HEK293 (cell line): Measurements from ENCODE around the gene AGFG1.

Experiments used
- YY1 ChIP-seq: fragments of 450-650 bp; formaldehyde crosslinking; IDR thresholded peaks from 2 replicates; pipeline ENCODE4 v1.5.1; 2018; ENCODE audit warnings: missing biosample characterization, missing genetic modification characterization
- ZNF138 ChIP-seq: fragments of 450-650 bp; formaldehyde crosslinking; IDR thresholded peaks from 2 replicates; pipeline ENCODE4 v1.5.1; 2016; ENCODE audit warnings: missing biosample characterization, missing genetic modification characterization, borderline replicate concordance
- ZNF571 ChIP-seq: fragments of 450-650 bp; formaldehyde crosslinking; IDR thresholded peaks from 2 replicates; pipeline ENCODE4 v1.5.0; 2017; ENCODE audit warnings: missing biosample characterization, missing genetic modification characterization
- TF ChIP-seq, protein P1 (sequence below): fragments of 450-650 bp; formaldehyde crosslinking; IDR thresholded peaks from 2 replicates; pipeline ENCODE4 v1.5.1; 2016; ENCODE audit warnings: missing biosample characterization, missing genetic modification characterization

DNA sequence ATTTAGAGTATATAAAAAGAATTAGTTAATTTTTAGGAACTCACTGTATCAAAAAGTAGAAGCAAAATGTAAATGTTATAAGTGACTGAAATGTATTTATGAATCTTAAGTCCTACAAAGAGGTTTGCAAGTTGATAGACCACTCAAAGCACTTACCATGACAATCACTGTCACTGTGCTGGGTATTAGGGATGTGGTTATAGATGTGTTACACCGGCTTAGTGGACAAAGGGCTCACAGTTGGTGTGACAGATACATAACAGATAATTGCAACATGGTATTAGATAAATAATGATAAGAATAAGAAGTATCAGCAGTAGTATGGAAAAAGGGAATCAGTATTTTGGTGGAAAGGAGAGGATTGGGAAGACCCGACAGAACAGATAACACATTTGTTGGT lies 21.6 kb downstream of the AGFG1 start:
- TF ChIP-seq ZNF138 (tag by site-specific recombination), result no peak
- TF ChIP-seq, protein P1, sequence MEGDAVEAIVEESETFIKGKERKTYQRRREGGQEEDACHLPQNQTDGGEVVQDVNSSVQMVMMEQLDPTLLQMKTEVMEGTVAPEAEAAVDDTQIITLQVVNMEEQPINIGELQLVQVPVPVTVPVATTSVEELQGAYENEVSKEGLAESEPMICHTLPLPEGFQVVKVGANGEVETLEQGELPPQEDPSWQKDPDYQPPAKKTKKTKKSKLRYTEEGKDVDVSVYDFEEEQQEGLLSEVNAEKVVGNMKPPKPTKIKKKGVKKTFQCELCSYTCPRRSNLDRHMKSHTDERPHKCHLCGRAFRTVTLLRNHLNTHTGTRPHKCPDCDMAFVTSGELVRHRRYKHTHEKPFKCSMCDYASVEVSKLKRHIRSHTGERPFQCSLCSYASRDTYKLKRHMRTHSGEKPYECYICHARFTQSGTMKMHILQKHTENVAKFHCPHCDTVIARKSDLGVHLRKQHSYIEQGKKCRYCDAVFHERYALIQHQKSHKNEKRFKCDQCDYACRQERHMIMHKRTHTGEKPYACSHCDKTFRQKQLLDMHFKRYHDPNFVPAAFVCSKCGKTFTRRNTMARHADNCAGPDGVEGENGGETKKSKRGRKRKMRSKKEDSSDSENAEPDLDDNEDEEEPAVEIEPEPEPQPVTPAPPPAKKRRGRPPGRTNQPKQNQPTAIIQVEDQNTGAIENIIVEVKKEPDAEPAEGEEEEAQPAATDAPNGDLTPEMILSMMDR (tag by site-specific recombination), result no peak
- TF ChIP-seq YY1 (tag by site-specific recombination), result no peak
- TF ChIP-seq ZNF571 (tag by site-specific recombination), result no peak
